ENCODE measurements around the gene PHACTR3.

Gene PHACTR3

DNA sequence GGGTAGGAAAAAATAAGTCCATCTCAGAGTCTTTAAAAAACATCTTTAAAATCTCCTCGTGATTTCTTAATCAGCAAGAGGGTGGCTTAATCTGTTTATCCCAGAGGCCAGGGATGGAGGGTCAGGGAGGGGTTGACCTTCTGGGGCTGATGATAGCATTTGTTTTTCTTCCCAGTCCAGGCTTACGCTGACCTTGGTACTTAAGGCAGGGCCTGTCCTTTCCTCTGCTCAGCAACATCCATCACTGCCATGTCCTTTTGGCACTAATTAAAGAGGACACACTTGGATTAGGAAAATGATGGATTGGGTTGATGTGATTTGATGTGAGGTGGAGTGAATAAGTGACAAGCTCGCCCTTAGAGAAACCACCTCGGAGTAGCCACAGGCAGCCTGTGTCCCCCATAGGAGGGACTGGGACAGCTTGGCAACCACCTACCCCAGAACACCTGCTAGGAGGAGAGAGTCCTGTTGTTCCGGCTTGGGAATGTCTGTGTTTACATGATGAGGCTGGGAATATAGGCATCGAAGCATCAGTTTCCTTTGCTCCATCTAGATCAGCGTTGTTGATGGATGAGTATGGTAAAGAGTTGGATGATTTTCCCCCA is 44.2 kb downstream of the PHACTR3 start:
- no peak for DNase-seq

DNA sequence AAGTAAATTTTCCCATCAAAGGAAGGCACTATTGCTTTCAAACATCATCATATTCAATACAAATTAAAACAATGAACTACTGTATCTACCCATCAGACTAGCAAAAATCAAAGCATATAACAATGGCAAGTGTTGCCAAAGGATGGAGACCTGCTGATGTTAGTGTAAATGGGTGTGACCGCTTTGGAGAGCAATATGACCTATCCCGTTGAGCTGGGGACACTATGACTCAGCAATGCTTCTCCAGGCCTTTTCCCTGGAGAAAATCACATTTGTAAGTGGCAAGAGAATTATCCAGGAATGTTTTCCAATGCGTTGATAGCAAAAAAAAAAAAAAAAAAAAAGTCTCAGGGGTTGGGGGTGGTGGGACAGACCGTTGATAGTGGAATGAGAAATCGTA is 46.1 kb downstream of the PHACTR3 start:
- DNase-seq = no peak

DNA sequence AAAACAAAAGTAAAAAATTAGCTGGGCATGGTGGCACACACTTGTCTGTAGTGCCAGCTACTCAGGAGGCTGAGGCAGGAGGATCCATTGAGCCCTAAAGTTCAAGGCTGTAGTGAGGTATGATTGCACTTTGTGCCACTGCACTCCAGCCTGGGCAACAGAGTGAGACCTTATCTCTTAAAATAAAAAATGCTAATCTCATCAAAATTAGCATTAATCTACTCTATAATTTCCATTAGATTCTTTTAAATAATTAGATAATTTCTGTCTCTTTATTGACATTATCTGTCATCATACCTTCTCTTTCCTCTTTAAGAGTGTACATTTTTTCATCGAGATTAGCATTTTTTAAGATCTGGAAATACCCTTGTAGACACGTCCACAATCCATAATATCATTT is 48.0 kb downstream of the PHACTR3 start:
- DNase-seq = no peak

DNA sequence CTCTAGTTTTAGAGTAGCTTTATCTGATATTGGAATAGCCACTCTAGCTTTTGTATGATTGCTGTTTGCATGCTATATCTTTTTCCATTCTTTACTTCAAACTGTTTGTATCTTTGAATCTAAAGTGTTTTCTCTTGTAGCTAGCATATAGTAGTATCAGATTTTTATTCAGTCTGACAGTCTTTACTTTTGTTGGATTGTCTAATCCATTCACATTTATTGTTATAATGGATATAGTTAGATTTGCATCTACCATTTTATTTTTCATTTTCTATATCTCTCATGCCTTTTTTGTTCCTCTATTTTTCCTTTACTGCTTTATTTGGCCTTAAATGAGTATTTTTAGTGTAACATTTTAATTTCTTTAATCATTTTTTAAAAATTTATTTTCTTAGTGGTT is 52.1 kb downstream of the PHACTR3 start:
- DNase-seq = no peak

DNA sequence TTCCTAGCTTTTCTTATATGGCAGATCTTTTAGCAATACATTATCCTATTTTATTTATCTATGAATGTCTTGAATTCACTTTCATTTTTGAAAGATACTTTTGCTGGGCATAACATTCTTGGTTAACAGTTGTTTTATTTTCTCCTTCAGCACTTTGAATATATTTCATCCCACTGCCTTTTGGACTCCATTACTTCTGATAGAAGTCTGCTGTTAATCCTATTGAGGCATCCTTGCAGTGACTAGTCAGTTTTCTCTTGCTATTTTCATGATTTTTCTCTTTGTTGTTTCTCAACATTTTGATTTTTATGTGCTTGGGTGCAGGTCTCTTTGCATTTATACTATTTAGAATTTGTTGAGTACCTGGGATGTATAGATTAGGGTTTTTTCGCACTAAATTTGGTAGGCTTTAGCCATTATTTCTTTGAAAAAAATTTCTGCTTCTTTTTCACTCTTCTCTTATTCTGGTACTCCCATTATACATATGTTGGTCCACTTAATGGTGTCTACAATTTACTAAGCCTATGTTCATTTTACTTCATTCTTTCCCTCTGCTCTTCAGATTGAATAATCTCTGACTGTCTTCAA is 53.2 kb downstream of the PHACTR3 start:
- no peak for DNase-seq

DNA sequence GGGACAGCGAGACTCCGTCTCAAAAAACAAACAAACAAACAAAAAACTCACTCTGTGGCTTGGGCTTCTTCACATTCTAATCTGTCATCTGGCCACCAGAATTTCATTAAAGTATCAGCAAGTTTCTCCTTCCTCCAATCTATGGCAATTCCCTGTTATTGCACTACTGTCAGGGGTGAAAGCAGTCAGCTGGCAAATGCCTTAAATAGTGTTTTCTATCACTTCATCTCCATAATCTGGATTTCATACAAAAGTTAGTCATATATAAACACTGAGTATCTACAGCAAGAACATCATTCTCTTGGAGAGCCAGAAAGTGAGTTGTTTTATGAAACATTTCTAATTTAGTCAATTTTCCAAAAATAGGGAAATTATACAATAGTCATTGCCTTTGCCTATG is 56.1 kb downstream of the PHACTR3 start:
- DNase-seq = no peak

DNA sequence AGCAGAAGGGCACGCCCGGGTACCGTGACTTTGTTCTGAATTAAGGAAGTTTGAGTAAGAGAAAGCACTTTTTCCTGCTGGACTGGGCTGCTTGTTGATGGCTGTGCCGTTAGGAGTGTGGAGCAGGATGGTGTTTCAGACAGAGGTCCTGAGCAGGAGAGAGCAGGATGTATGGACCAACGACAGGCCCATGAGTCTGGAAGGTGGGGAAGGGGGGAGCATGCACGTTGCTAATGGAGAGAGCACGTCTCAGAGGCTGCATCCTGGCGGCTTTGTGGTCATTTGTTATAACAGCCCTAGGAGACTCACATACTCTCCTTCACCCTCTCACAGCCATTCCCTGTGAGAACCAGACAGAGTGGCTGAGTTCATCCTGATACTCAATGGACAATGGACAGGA is 56.8 kb downstream of the PHACTR3 start:
- no peak for DNase-seq

DNA sequence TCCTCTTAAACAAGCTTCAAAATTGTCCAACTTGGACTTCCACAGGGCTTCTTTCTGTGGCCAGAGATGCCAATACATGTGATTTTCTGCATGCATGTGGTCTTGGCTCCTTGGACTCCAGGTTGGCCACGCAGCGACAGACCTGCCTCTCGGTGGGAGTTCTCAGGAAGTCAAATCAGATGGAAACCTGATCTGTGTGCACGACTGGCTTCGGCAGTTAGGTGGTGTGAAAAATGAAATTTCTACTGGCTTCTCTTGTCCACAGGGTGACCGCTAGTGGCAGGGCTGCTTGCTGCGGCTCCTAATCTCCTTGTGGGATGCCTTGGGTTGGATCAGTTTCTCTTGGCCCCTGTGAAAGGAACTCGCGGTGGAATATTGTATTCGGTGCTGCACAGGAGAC is 57.3 kb downstream of the PHACTR3 start:
- DNase-seq = no peak

DNA sequence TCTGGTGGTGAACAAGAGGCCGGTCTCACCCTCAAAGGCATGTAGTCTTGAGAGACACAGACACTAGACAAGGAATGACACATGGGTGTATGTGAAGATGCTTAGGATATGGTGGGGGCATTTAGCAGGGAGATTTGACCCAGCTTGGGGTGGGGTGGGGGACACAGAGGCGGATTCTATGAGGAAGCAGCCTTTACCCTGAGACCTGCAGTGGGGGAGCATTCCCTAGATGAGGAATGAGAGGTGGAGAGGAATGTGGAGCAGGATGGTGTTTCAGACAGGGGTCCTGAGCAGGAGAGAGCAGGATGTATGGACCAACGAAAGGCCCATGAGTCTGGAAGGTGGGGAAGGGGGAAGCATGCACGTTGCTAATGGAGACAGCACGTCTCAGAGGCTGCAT is 57.8 kb downstream of the PHACTR3 start:
- no peak for DNase-seq

DNA sequence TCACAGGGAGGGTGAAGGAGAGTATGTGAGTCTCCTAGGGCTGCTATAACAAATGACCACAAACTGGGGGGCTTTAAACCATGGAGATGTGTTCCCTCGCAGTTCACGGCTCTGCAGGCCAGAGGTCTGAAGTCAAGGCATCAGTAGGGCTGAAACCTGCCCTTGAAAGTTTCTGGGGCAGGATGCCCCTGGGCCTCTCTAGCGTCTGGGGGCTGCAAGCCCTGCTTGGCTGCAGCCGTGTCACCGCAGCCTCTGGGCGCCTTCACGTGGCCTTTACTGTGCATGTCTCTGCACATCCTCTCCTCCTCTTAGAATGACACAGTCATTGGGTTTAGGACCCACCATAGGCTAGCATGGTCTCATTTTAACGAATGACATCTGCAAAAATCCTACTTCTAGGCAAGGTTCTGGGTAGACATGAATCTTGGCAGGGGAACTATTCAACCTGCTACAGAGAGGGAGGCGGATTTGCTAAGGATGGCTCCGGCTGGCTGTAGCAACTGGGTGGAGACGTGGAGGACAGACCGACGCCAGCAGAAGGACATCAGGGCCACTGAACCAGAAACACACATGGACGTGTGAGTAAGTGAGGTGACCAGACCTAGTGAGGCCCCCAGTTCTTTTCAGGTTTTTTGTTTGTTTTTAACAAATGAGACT is 58.6 kb downstream of the PHACTR3 start:
- DNase-seq = no peak

DNA sequence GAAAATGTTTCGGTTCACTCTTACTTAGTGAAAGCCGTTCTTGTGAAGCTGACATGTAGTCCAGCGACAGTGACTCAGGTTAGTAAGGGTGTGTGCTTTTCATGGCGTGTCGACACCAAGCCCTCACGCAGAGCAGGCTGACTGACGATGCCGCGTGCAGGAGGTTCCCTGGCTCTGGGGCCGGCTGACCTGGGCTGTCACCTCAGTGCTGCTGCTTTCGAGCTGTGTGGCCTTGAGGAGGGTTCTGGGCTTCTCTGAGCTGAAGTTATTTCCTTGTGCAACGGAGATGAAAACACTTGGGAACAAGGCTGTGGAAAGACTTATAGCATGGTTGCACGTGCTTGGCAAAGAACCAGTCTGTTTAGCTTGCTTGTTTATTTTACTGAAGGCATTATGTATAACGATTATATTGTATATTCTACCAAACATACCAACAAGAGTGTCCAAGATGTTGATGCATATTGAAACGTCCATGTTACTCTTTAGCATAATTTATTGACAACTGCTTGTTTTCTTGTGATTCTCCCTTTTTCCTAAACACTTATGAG is 59.2 kb downstream of the PHACTR3 start:
- no peak for DNase-seq

DNA sequence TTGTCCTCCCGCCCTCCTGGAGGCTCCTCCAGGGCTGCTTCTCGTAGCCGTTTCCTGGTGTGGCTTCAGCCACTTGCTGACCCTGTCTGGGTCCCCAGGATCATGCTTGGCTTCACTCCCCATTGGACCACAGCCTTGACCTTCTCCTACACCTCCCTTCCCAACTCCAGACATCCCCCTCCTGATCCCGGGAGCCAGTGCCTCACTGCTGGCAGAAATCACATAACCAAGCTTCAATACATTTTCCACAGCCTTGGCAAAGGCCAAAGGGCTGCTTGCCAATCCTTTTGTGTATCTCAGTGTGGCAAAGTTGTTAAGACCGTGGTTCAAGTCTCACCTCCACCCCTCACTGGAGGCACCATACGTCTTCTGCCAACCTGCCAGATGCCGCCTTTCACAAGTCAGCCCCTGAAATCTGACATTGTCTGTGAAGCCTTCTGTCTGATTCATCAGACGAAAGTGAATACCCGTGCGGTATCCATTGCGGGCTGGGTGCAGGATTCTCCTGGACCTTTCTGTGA is 60.1 kb downstream of the PHACTR3 start:
- DNase-seq = no peak

DNA sequence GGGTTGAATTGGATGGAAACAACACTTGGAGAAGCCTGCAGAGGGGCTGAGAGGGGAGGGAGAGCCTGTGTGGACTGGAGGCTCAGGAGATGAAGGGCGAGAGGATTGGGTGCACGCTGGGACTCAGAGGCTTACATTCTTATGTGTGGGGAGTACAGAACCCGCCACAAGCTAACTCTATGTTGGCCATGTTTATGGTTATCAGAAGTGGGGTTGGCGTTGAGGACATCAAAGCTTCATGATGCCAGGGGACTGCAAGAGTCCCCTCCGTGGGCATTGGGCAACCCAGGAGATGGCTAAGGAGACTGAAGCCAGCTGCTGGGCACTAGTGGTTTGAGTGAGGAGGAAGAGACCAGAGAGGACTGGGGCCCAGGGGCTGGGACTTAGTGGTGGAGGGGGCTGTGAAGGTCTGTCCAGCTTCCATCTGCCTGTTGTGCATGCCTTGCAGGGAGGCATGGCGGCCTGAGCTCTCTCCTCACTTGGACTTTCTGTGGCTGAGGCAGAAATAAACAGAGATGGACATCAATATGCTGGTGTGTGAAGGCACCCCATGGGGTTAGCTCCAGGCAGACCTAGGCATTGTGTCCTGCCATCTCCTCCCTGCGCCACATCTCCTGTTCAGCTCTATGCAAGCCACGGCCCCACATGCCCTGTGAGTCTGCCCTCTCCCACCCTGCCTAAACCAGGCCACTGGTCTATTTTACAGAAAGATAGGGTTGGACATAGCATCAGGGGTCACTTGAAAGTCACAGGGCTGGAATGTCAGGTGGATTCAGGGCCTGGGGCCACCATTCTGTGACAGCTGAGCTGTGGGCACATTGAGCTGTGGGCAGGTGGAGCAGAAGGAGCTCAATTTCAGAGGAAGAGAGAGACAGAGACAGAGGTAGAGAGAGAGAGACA is 61.6 kb downstream of the PHACTR3 start:
- DNase-seq = no peak

DNA sequence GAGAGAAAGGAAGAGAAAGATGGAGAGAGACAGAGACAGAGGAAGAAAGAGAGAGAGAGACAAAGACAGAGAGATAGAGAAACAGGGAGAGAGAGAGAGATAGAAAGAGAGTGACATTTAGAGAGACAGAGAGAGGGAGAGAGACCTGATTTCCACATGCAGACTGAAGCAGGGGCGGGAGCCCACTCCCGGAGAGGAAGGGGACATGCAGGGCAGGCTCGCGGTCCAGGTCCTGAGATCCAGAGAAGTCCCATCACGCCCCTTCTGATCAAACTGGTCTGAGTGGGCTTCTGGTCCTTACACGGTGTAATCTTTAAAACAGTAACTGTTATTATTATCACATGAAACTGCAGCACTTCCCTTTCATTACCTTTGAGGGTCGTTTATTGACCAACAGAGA is 62.2 kb downstream of the PHACTR3 start:
- no peak for DNase-seq

DNA sequence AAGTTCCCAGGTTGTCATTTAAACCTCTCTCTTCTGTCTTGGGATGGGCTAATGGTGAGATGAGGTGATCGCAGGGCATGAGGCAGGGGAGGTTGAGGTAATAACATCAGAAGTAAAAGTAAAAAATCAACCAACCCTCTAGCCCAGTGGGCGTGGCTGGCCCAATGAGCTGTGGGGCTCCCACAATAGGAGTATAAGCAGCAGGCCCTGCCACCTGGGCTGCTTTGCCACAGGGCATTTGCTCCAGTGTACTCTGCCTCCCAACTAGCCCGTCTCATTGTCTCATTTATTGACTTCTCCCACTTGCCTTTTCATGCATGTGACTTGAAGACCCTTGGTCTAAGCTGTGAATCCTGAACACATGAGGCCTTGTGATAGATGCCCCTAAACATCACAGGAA is 62.8 kb downstream of the PHACTR3 start:
- DNase-seq = no peak

DNA sequence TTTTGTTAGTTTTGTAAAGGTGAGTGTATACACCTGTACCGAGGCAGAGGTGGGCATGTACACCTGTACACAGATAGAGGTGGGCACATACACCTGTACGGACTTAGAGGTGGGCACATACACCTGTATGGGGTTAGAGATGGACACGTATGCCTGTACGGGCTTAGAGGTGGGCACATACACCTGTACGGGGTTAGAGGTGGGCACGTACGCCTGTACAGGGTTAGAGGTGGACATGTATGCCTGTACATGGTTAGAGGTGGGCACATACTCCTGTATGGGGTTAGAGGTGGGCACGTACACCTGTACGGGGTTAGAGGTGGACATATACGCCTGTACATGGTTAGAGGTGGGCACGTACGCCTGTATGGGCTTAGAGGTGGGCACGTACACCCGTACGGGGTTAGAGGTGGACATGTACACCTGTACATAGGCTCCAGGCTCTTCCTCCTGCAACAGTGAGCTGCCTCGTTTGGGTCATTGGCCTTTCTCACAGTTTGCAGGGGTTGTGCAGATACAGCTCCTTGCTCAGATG is 63.7 kb downstream of the PHACTR3 start:
- no peak for DNase-seq

DNA sequence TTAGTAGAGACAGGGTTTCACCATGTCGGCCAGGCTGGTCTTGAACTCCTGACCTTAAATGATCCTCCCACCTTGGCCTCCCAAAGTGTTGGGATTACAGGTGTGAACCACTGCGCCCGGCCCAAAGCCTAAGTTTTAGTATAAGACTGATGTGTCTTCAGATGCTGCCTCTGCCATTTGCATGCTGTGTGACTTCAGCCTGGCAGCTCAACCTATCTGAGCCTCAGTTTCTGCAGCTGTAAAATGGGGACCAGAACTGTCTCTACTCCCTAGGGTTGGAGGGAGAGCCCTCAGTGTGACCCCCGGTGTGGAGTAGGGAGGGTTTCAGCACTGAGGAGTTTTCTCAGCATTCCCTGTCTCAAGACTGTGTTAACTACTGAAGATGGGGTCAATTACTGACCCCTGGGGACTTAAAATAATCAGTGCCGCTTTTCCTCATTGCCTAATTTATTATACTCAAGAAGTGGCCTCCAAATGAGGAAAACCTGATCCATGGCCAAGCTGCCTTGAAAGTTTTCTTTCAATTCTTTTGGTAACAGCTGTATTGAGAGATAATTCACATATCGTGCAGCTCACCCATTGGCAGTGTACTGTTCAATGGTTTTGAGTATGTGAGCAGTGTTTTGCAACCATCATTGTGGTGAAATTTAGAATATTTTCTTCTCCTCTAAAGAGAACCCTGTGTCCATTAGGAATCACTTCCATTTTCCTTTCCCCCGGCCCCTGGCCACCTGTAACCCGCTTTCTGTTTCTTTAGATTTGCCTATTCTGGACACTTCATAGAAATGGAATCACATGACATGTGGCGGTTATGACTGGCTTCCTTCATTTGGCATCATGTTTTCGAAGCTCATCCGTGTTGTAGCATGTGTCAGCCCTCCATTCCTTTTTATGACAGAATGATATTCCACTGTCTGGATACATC is 64.8 kb downstream of the PHACTR3 start:
- DNase-seq = no peak

DNA sequence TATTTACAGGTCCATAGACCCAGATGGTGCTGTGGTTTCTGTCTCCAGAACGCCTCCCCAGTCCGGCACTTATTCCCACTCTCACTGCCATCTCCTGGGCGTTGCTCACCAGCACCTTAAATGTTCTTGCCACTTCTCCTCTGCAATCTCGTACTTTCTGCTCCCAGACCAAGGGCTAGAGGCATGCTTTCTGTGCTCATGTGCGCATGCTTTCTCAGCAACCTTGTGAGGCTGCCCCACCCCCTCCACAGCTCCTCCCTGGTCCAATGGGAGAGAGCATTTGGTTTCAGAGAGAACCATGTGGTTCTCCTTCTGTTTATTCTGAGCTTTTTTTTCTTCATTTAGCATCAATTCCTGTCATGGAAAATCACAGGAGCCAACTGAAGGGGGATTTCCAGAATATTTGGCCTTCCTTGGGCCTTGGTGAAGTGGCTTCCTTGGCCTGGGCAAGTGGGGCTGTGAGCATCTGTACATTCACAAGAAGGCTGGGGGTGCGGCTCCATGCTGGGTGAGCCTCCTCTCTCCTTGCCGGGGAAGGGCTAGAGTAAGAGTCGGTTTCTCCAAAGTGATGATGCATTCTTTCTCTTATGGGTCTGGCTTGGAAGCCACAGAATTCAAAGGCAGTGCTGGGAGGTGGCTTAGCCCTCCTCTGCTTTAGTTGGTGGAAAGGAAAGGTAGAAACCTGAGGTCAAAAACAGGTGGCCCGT is 66.6 kb downstream of the PHACTR3 start:
- DNase-seq = no peak

DNA sequence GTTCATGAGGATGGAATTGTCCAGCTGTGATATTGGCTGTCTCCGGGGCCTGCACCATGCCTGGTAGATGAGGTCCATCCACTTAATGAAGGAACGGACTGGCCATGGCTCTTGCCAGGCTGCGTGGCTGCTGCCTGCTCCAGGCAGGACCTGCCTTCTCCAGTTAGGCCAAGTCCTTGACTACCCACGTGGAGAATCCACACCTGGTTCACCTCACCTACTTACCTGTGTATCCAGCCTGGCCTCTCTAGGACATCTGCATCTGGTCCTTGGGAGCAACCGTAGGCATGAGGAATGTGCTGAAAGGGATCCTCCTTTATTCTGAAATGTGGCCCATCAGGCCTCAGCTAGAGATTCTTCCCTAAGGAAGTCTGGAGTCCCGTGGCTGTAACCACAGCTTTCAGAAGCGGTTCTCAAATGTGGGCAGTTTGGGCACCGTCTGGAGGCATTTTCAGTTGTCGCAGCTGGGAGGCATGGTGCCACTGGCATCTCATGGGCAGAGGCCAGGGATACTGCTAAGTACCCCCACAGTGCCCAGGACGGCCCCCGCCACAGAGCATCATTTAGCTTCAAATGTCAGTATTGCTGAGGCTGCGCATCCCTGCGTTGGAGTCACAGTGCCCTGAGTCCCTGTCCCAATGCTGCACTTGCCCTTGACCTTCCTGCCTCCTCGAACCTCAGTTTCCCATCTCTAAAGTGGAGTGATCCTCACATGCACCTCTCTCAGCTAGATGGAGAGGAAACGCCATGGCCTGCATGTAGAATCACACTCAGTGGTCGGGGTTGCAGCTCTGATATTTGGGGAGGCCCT is 67.5 kb downstream of the PHACTR3 start:
- no peak for DNase-seq

DNA sequence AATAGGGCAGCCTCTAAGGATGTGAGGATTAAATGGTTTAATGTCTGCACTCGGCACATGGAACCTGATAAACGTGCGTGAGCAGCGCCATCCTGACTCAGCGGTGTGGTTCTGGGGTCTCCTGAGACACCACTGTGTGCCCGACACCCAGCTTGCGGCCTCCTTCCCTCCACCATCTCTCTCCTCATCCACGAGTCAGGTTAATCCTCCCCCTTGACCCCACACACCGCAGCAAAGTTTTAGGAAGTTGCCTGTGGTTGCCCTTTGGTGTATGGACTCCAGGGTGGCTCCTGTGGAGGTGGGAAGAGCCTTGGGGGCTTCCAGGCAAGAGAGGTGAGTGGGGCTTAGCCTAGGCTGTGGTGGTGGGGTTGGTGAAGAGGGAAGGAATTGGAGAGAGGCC is 68.2 kb downstream of the PHACTR3 start:
- DNase-seq = no peak

Data from stimulated activated CD4-positive, alpha-beta T cell treated with anti-CD3 and anti-CD28 coated beads, Interleukin-1b, Interleukin-23, amount 100 ng/mL, for 48 hours (primary cell).